ENCODE results near the gene PI4KB. TPM values are rescaled to one million over a fixed set of nuclear protein-coding genes. Genes with fewer than 3 reads are reported as not detected.

PI4KB gene
- total and polyA plus RNA-seq, 9 of the 15 experiments (the other 6 are each of a cell fraction or from before 2014, with no cell fraction given): 3.1 to 65.4 (median 45.1) TPM

- TF ChIP-seq ZKSCAN3 (CRISPR knock-in tag; IDR thresholded peaks at IDR 0.05): no peak
- TF ChIP-seq POLR2A (conservative IDR thresholded peaks at IDR 0.05): peak; percentile 67
- peak; percentile 62; the same call in 1 of the 2 replicates for TF ChIP-seq POLR2AphosphoS2 (IDR thresholded peaks at IDR 0.05; ENCODE audit: low read length)
- TF ChIP-seq CTCF (IDR thresholded peaks at IDR 0.05 in 2 of 3, conservative IDR thresholded peaks at IDR 0.05 in 1 of 3; ENCODE audit: insufficient read depth in 2 of 3, low read depth in 1 of 3, low read length in 3 of 3): peak in 2 of 3 experiments; percentile 14 to 21; a peak in 1 of 6 replicates
- peak; percentile 51 for TF ChIP-seq USF1 (CRISPR knock-in tag; IDR thresholded peaks at IDR 0.05)
- peak; percentile 70 for TF ChIP-seq POLR2G (IDR thresholded peaks at IDR 0.05; ENCODE audit: low read depth, low read length)
- TF ChIP-seq IRF2 (CRISPR knock-in tag; IDR thresholded peaks at IDR 0.05): no peak
- peak; percentile 16 for TF ChIP-seq E2F8 (IDR thresholded peaks at IDR 0.05; ENCODE audit: low read depth, partially characterized antibody)
- TF ChIP-seq EWSR1 (IDR thresholded peaks at IDR 0.05; ENCODE audit: borderline replicate concordance, low read depth, partially characterized antibody): no peak
- peak; percentile 14 for TF ChIP-seq POLR2AphosphoS5 (IDR thresholded peaks at IDR 0.05; ENCODE audit: control insufficient read depth, insufficient read depth, low read depth, low read length)
- TF ChIP-seq NELFE (IDR thresholded peaks at IDR 0.05; ENCODE audit: insufficient read depth, insufficient read length): no peak
- peak; percentile 64; the same call in 1 of the 2 replicates for TF ChIP-seq SUPT5H (IDR thresholded peaks at IDR 0.05)
Measured at GRCh38 chr1:151292207-151293030, 34.8 kb downstream of the PI4KB start (continued).
